Left colon (tissue), 2 donors: ENCODE measurements around the gene TNP2. TPM values are rescaled to one million over a fixed set of nuclear protein-coding genes. Genes with fewer than 3 reads are reported as not detected.
A peak's percentile ranks its signal among the peaks of the same experiment; 100 is the strongest.

Source experiments
- ATAC-seq: fragments of 200-7000 bp; cut with Tn5 transposase; one replicate; pipeline ENCODE4 v1.9.1; 2020; ENCODE audit warnings: mild to moderate bottlenecking, moderate library complexity
- DNase-seq, 2 donors: peaks; one replicate each; pipeline ENCODE4 v3.0.0-alpha.2; 2020
- intact Hi-C, 2 donors: fragments of 100-400 bp; cut with DNase I in 1 of 2; cut with micrococcal nuclease in 1 of 2; formaldehyde crosslinking; loops; one replicate each; pipeline versions ENCODE4 v1.11.2 to v1.14.0; 2022; cut with DNase I, micrococcal nuclease
- total RNA-seq, 2 donors: library from RNA; stranded (reverse); fragmentation: NEBNext Ultra II Directional; extraction: Animal tissue kit (Norgen Biotek cat#: 25700); gene quantifications; one replicate each; pipeline ENCODE4 v1.2.1, GENCODE V29; 2021
- donor health status: DM: no; HTN: no; CAD: no.
- donor health status: DM: yes; HTN: yes; CAD: no.

Gene TNP2
- total RNA-seq, 2 donors from 2014 or later: not detected

DNA sequence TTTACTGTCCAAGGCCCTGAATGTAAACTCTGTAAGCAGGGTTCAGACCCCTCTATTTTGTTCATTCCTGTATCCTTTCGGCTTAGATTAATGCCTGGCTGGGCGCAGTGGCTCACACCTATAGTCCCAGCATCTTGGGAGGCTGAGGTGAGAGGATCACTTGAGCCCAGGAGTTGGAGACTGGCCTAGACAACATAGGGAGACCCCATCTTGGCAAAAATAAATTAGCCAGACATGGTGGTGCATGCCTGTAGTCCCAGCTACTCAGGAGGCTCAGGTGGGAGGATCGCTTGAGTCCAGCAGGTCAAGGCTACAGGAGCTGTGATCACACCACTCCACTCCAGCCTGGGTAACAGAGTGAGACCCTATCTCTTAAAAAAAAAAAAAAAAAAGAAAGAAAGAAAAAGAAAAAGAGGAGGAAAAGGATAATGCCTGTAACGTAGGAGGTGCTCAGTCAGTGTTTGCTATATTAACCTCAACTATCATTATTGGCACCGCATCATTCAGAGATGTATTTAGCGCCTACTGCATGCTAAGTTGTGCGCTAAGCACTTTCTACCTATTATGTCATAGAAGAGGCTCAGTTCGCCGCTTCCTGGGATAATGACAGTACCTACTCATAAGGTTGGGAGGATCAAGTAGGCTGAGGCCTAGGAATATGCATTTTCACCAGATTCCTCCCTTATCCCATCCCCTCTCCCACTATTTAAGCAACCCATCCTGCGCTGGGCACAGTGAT is 18.2 kb downstream of the TNP2 start:
- intact Hi-C loops: loop anchor here in 1 of 2 donors (10.0 kb wide), 1 partner anchor 276 kb away; no protein-coding TSS in a partner anchor
- no peak for DNase-seq
- no peak for ATAC-seq

GRCh38 chr16:11250091-11250785 is 18.9 kb downstream of the TNP2 start:
- ATAC-seq (peak; percentile 40), DNase-seq (no peak)
- intact Hi-C loops: loop anchor here in 1 of 2 donors (10.0 kb wide), 1 partner anchor 275 kb away; no protein-coding TSS in a partner anchor

GRCh38 chr16:11249233-11250061 is 19.7 kb downstream of the TNP2 start:
- ATAC-seq: no peak
- intact Hi-C loops: loop anchor here in 1 of 2 donors (10.0 kb wide), 1 partner anchor 275 kb away; no protein-coding TSS in a partner anchor

DNA sequence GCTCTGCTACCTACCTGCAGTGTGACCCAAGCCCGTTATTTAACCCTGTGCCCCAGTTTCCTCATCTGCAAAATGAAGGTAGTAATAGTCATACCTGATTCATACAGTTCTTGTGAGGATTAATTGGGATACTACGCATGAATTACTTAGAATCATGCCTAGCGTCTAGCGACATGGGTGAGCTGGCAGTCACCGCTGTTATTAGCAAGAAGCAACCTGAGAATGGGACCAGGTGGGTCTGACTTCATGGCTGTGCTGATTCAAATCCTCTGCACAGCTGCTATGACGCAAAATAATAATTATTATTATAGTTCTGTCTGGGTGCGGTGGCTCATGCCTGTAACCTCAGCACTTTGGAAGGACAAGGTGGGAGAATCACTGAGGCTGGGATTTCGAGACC is 21.0 kb downstream of the TNP2 start:
- DNase-seq (no peak), ATAC-seq (no peak)
- intact Hi-C loops: no loop called here

More at GRCh38 chr16:11249233-11250061, 19.7 kb downstream of the TNP2 start:
- DNase-seq: no peak

DNA sequence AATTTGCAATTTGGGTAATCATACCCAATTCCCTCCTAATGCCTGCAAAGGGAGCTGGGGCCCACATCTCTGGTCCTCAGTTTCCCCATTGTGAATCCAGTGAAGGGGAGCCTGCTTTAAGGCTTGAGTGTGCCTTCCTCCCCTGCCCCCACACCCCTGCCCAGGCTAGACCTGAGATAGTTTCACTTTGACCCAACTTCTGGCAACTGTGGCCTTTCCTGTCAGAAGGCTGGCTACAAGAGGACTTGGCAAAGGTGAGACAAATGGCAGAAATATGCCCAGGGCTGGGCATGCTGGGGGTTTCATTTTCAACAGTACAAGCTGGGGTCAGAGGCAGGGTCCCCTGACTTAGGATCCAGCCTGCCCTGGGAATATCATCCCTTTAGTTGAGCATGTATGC is 23.1 kb downstream of the TNP2 start:
- ATAC-seq: no peak
- intact Hi-C loops: no loop called here

GRCh38 chr16:11245222-11245737 is 23.8 kb downstream of the TNP2 start:
- intact Hi-C loops: no loop called here
- DNase-seq (no peak), ATAC-seq (no peak)

More for the DNA sequence above, 23.1 kb downstream of the TNP2 start:
- no peak for DNase-seq

- intact Hi-C loops: no loop called here
- DNase-seq: no peak
Measured at GRCh38 chr16:11242658-11243057, 26.5 kb downstream of the TNP2 start.

GRCh38 chr16:11241480-11242204 is 27.5 kb downstream of the TNP2 start:
- DNase-seq (no peak), ATAC-seq (no peak)
- intact Hi-C loops: no loop called here

More at GRCh38 chr16:11242658-11243057, 26.5 kb downstream of the TNP2 start:
- no peak for ATAC-seq

GRCh38 chr16:11240636-11241473 is 28.3 kb downstream of the TNP2 start:
- ATAC-seq (no peak), DNase-seq (no peak)
- intact Hi-C loops: no loop called here

GRCh38 chr16:11239644-11240632 is 29.2 kb downstream of the TNP2 start:
- no peak for DNase-seq
- no peak for ATAC-seq

GRCh38 chr16:11238272-11239202 is 30.6 kb downstream of the TNP2 start:
- intact Hi-C loops: no loop called here
- ATAC-seq (no peak), DNase-seq (no peak)

More at GRCh38 chr16:11239644-11240632, 29.2 kb downstream of the TNP2 start:
- intact Hi-C loops: no loop called here

GRCh38 chr16:11236461-11237254 is 32.5 kb downstream of the TNP2 start:
- DNase-seq: no peak
- no peak for ATAC-seq
- intact Hi-C loops: no loop called here

GRCh38 chr16:11235703-11235991 is 33.5 kb downstream of the TNP2 start:
- DNase-seq (peak; percentile 48 to 61), ATAC-seq (peak; percentile 93)
- intact Hi-C loops: no loop called here

GRCh38 chr16:11234884-11235702 is 34.0 kb downstream of the TNP2 start:
- DNase-seq: no peak
- intact Hi-C loops: no loop called here
- peak; percentile 12 for ATAC-seq
